Measurements from ENCODE around the gene ZNF451. TPM values are rescaled to one million over a fixed set of nuclear protein-coding genes. Genes with fewer than 3 reads are reported as not detected.

ZNF451 gene
- total and polyA plus RNA-seq, 2 donors (not counting 3 experiments of a cell fraction or from before 2014, with no cell fraction given): 9.9 to 64.4 TPM

DNA sequence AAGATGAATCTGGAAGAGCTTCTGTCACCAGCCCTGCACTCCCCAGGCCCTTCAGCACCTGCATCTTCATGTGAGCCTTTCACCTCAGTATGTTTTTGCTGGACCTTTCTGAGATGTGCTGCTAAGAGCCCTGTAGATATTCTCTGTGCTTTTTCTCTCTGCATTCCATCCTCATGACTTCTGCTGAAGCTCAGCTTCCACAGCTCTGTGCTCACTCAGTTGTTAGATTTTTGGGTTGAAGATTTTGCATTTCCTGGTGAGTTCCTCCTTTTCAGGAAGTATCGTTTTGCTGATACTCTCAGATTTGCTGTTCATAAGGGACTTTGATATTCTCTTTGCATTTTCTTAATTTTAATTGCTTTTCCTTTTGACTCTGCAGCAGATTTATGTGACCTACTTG, 25.2 kb upstream of the ZNF451 start:
- TF ChIP-seq GATA2 (IDR thresholded peaks at IDR 0.05; ENCODE audit: insufficient read depth, insufficient read length, low read depth, low read length): no peak
- TF ChIP-seq POLR2AphosphoS5 (IDR thresholded peaks at IDR 0.05; ENCODE audit: insufficient read depth, low read depth, low read length): no peak
- no peak for TF ChIP-seq MYC (IDR thresholded peaks at IDR 0.05; ENCODE audit: low read depth, low read length)
- TF ChIP-seq FOS (IDR thresholded peaks at IDR 0.05; ENCODE audit: borderline replicate concordance, insufficient read depth, low read length): no peak
- TF ChIP-seq EZH2 (IDR thresholded peaks at IDR 0.05; ENCODE audit: borderline replicate concordance, low read depth, low read length, severe bottlenecking): no peak
- TF ChIP-seq, protein P1, sequence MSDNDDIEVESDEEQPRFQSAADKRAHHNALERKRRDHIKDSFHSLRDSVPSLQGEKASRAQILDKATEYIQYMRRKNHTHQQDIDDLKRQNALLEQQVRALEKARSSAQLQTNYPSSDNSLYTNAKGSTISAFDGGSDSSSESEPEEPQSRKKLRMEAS (IDR thresholded peaks at IDR 0.05; ENCODE audit: insufficient read depth, insufficient read length): no peak
- TF ChIP-seq, protein P2, sequence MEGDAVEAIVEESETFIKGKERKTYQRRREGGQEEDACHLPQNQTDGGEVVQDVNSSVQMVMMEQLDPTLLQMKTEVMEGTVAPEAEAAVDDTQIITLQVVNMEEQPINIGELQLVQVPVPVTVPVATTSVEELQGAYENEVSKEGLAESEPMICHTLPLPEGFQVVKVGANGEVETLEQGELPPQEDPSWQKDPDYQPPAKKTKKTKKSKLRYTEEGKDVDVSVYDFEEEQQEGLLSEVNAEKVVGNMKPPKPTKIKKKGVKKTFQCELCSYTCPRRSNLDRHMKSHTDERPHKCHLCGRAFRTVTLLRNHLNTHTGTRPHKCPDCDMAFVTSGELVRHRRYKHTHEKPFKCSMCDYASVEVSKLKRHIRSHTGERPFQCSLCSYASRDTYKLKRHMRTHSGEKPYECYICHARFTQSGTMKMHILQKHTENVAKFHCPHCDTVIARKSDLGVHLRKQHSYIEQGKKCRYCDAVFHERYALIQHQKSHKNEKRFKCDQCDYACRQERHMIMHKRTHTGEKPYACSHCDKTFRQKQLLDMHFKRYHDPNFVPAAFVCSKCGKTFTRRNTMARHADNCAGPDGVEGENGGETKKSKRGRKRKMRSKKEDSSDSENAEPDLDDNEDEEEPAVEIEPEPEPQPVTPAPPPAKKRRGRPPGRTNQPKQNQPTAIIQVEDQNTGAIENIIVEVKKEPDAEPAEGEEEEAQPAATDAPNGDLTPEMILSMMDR (IDR thresholded peaks at IDR 0.05; ENCODE audit: extremely low read depth in 1 of 2, insufficient read depth in 1 of 2, low read depth in 1 of 2, low read length in 2 of 2): no peak
- TF ChIP-seq JUN (IDR thresholded peaks at IDR 0.05; ENCODE audit: borderline replicate concordance, insufficient read depth, insufficient read length, low read depth): no peak
- Histone ChIP-seq H4K20me1 (replicated peaks; ENCODE audit: control insufficient read depth, extremely low read depth, insufficient read depth, low read length) (no peaks in the 10 kb centered on the region), H3K79me2 (ENCODE audit: control insufficient read depth, insufficient read depth, low read length) (no peaks in the 10 kb centered on the region), H3K4me1 (ENCODE audit: control insufficient read depth, extremely low read depth, insufficient read depth, low read length) (no peaks in the 10 kb centered on the region), H3K4me2 (ENCODE audit: insufficient read depth, low read length) (no peak overlapping the region), H3K27ac (ENCODE audit: insufficient read depth, low read depth, low read length) (no peak overlapping the region), H3K4me3 (replicated peaks in 1 of 3; ENCODE audit: insufficient read depth in 1 of 3, low read depth in 1 of 3, low read length in 3 of 3) (no peak overlapping the region), H2AFZ (ENCODE audit: low read depth, low read length) (no peak overlapping the region), H3K9ac (replicated peaks; ENCODE audit: extremely low read depth, insufficient read depth, low read length) (no peak overlapping the region), H3K36me3 (ENCODE audit: control insufficient read depth in 2 of 2, extremely low read depth in 1 of 2, insufficient read depth in 2 of 2, low read length in 2 of 2) (peaks cover 0 to 3% of the 10 kb centered on the region in 2 experiments), H3K9me1 (replicated peaks; ENCODE audit: control insufficient read depth, extremely low read depth, insufficient read depth, low read length) (no peaks in the 10 kb centered on the region), H3K27me3 (ENCODE audit: control insufficient read depth in 2 of 2, insufficient read depth in 2 of 2, low read length in 2 of 2) (no peaks in the 10 kb centered on the region), H3K9me3 (replicated peaks; ENCODE audit: control insufficient read depth, insufficient read depth, low read length) (no peaks in the 10 kb centered on the region)
- DNase-seq (ENCODE audit: low read depth, low spot score) (no peak), FAIRE-seq (no peak)
- dilution Hi-C loops (cut with MboI; ENCODE audit: extremely low pct_ligation_motif_present, low sequenced_read_pairs) (no loop called here), intact Hi-C loops (cut with micrococcal nuclease) (no loop called here)
- ChIA-PET CTCF (interaction anchor here (0.8 kb wide), 1 partner anchor 162 kb away, joined by 3 read pairs; no protein-coding TSS in a partner anchor), POLR2A (no interaction called here)
- BruUV-seq (replicated peaks): no TSS peak
